Fibroblast of lung (primary cell): ENCODE data around the gene DDX51.

Source experiments
- CTCF ChIP-seq, 2 donors: IDR thresholded peaks in 1 of 2; conservative IDR thresholded peaks in 1 of 2; 1 replicate in 1 of 2; 2 replicates in 1 of 2; pipeline ENCODE4 v1.5.1; 2011 to 2012; ENCODE audit warnings: low read length in 2 of 2, control low read depth in 1 of 2, inconsistent platforms in 1 of 2, low read depth in 1 of 2, mild to moderate bottlenecking in 1 of 2
- EZH2 ChIP-seq: IDR thresholded peaks from 2 replicates; pipeline ENCODE4 v1.5.1; 2012; ENCODE audit warnings: low read length, control low read depth, mild to moderate bottlenecking; ENCODE audit errors: missing control alignments

- no peak for TF ChIP-seq CTCF (conservative IDR thresholded peaks at IDR 0.05 in 1 of 2, IDR thresholded peaks at IDR 0.05 in 1 of 2; ENCODE audit: low read depth in 1 of 2, low read length in 2 of 2)
- no peak for TF ChIP-seq EZH2
Measured at GRCh38 chr12:132182206-132182710, 38.1 kb upstream of the DDX51 start.
